HepG2 (cell line): Measurements from ENCODE around the gene MPV17L2.

Experiments
- EZH2 ChIP-seq: conservative IDR thresholded peaks from 2 replicates; pipeline ENCODE4 v1.6.1; 2012; ENCODE audit warnings: mild to moderate bottlenecking, low read depth, low read length, moderate library complexity
- FOSL2 ChIP-seq: sonication (generic); formaldehyde crosslinking; IDR thresholded peaks from 2 replicates; pipeline ENCODE4 v1.4.0; 2020; ENCODE audit warnings: missing genetic modification reagents
- FOXK1 ChIP-seq: sonication (generic); formaldehyde crosslinking; IDR thresholded peaks from 2 replicates; pipeline ENCODE4 v1.4.0; 2020; ENCODE audit warnings: low read depth, missing genetic modification reagents, borderline replicate concordance
- IKZF1 ChIP-seq: fragments of 450-650 bp; IDR thresholded peaks from 2 replicates; pipeline ENCODE4 v1.7.1; 2016
- IRF2 ChIP-seq: IDR thresholded peaks from 2 replicates; pipeline ENCODE4 v1.6.1; 2018; ENCODE audit warnings: missing genetic modification reagents, missing compliant biosample characterization
- KDM5A ChIP-seq: fragments of 200-600 bp; sonication (generic); IDR thresholded peaks from 2 replicates; pipeline ENCODE4 v1.7.0; 2018; ENCODE audit warnings: antibody characterized with exemption, mild to moderate bottlenecking, low read length, borderline replicate concordance
- NFYB ChIP-seq: sonication (generic); formaldehyde crosslinking; IDR thresholded peaks from 2 replicates; pipeline ENCODE4 v1.4.0; 2020; ENCODE audit warnings: missing genetic modification reagents
- RFX5 ChIP-seq: IDR thresholded peaks from 2 replicates; pipeline ENCODE4 v1.6.1; 2011; ENCODE audit warnings: low read depth, low read length, improper control_type of control experiment
- ZMYM2 ChIP-seq: sonication (generic); formaldehyde crosslinking; IDR thresholded peaks from 2 replicates; pipeline ENCODE4 v1.8.0; 2022; ENCODE audit warnings: mild to moderate bottlenecking, missing genetic modification reagents
- ZNF891 ChIP-seq: sonication (generic); formaldehyde crosslinking; IDR thresholded peaks from 2 replicates; pipeline ENCODE4 v1.5.0; 2020; ENCODE audit warnings: mild to moderate bottlenecking, missing genetic modification reagents
- ZZZ3 ChIP-seq: sonication (generic); formaldehyde crosslinking; IDR thresholded peaks from 2 replicates; pipeline ENCODE4 v1.4.0; 2020; ENCODE audit warnings: missing genetic modification reagents, mild to moderate bottlenecking, borderline replicate concordance
- TF ChIP-seq, protein P1 (sequence below): sonication (generic); formaldehyde crosslinking; IDR thresholded peaks from 2 replicates; pipeline ENCODE4 v1.8.1; 2023; ENCODE audit warnings: mild to moderate bottlenecking, inconsistent platforms, moderate library complexity, missing genetic modification reagents, borderline replicate concordance

DNA sequence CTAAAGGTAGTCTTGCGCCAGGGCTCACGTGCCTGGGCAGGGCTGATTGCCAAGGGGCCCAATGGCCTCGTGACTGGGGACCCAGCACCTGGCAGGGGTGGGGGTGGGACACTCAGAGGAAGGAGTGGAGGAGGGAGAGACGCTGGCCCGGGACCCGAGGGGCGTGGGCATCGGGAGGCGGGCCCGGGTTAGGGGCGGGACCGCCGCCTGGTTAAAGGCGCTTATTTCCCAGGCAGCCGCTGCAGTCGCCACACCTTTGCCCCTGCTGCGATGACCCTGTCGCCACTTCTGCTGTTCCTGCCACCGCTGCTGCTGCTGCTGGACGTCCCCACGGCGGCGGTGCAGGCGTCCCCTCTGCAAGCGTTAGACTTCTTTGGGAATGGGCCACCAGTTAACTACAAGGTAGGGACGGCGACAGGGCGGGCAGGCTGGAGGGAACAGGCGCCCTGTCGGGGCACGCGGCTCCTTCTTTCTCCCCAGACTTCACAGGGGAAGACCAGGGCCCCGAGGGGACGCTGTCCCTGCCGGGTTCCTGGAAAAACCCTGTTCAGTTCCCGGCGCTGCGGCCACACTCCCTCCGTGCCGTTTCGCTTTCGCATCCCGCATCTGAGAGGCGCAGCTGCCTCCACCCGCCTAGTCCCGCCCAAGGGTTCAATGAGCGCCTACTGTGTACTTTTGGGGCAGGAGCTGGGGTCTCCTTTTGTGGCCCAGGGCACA, 19.3 kb upstream of the MPV17L2 start, which contains the start of gene IFI30:
- TF ChIP-seq IKZF1 (no peak), EZH2 (no peak), FOXK1 (no peak), ZMYM2 (0 out of 2 replicates have a peak, but pooled peaks have one; percentile 52), ZZZ3 (0 out of 2 replicates have a peak, but pooled peaks have one; percentile 27), KDM5A (no peak), FOSL2 (CRISPR knock-in tag) (no peak), ZNF891 (CRISPR knock-in tag) (peak; percentile 80), RFX5 (no peak), IRF2 (no peak), NFYB (CRISPR knock-in tag) (no peak; the same call in 1 of the 2 replicates)
- TF ChIP-seq, protein P1, sequence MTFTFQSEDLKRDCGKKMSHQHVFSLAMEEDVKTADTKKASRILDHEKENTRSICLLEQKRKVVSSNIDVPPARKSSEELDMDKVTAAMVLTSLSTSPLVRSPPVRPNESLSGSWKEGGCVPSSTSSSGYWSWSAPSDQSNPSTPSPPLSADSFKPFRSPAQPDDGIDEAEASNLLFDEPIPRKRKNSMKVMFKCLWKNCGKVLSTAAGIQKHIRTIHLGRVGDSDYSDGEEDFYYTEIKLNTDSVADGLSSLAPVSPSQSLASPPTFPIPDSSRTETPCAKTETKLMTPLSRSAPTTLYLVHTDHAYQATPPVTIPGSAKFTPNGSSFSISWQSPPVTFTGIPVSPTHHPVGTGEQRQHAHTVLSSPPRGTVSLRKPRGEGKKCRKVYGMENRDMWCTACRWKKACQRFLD: 0 out of 2 replicates have a peak, but pooled peaks have one; percentile 79
